Hepatocyte (in vitro differentiated cells): Measurements from ENCODE around the gene SLIT1.

Source experiments
- CTCF ChIP-seq: fragments of 200-600 bp; sonication (generic); IDR thresholded peaks from 2 replicates; pipeline ENCODE4 v1.5.1; 2016; ENCODE audit warnings: antibody characterized with exemption, mild to moderate bottlenecking; ENCODE audit not compliant: poor library complexity
- EZH2 ChIP-seq: fragments of 200-600 bp; sonication (generic); IDR thresholded peaks from 2 replicates; pipeline ENCODE4 v1.6.1; 2016; ENCODE audit warnings: antibody characterized with exemption, mild to moderate bottlenecking, borderline replicate concordance

GRCh38 chr10:97063983-97064837 is 121.5 kb downstream of the SLIT1 start:
- TF ChIP-seq EZH2 (no peak), CTCF (no peak)
